ENCODE measurements around the gene RBMXL2. TPM values are rescaled to one million over a fixed set of nuclear protein-coding genes. Genes with fewer than 3 reads are reported as not detected.

Gene RBMXL2
- not detected for total RNA-seq
- polyA plus RNA-seq: under 1 TPM in 1 of 3 donors, not detected in 2; 0.03 TPM

DNA sequence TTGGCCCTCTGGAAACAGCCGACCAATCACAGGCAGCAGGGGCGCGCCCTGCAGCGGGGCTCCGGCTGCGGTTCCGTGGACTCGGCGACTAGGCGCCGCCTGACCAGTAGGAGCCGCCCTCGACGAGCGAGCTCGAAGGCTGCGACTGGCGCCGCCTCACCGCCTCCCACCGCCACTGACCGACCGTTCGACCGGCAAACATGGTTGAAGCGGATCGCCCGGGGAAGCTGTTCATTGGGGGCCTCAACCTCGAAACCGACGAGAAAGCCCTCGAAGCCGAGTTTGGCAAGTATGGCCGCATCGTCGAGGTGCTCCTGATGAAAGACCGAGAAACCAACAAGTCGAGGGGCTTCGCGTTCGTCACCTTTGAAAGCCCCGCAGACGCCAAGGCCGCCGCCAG is at the start of gene RBMXL2:
Gene RBMXL2, plus strand, starts transcription at position 78 of the 400 bp plus-strand sequence. Its CDS starts 123 bp downstream, at position 201.
- no peaks in the 10 kb centered on the region for H3K4me1 ChIP-seq
- TF ChIP-seq, protein P1, sequence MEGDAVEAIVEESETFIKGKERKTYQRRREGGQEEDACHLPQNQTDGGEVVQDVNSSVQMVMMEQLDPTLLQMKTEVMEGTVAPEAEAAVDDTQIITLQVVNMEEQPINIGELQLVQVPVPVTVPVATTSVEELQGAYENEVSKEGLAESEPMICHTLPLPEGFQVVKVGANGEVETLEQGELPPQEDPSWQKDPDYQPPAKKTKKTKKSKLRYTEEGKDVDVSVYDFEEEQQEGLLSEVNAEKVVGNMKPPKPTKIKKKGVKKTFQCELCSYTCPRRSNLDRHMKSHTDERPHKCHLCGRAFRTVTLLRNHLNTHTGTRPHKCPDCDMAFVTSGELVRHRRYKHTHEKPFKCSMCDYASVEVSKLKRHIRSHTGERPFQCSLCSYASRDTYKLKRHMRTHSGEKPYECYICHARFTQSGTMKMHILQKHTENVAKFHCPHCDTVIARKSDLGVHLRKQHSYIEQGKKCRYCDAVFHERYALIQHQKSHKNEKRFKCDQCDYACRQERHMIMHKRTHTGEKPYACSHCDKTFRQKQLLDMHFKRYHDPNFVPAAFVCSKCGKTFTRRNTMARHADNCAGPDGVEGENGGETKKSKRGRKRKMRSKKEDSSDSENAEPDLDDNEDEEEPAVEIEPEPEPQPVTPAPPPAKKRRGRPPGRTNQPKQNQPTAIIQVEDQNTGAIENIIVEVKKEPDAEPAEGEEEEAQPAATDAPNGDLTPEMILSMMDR (IDR thresholded peaks at IDR 0.05): no peak
- TF ChIP-seq EP300 (IDR thresholded peaks at IDR 0.05): no peak
- DNase-seq: no peak
- H3K27me3 ChIP-seq: no peaks in the 10 kb centered on the region
- intact Hi-C loops (cut with DNase I): no loop called here
- no peaks in the 10 kb centered on the region for H3K36me3 ChIP-seq
- 68 to 82% methylated on average over 45 of the region's 45 CpGs for WGBS, 2 donors
- no peaks in the 10 kb centered on the region for H3K9me3 ChIP-seq
- no peak within 1 kb of the TSS for H3K4me3 ChIP-seq
- no peak within 1 kb of the TSS for H3K27ac ChIP-seq

DNA sequence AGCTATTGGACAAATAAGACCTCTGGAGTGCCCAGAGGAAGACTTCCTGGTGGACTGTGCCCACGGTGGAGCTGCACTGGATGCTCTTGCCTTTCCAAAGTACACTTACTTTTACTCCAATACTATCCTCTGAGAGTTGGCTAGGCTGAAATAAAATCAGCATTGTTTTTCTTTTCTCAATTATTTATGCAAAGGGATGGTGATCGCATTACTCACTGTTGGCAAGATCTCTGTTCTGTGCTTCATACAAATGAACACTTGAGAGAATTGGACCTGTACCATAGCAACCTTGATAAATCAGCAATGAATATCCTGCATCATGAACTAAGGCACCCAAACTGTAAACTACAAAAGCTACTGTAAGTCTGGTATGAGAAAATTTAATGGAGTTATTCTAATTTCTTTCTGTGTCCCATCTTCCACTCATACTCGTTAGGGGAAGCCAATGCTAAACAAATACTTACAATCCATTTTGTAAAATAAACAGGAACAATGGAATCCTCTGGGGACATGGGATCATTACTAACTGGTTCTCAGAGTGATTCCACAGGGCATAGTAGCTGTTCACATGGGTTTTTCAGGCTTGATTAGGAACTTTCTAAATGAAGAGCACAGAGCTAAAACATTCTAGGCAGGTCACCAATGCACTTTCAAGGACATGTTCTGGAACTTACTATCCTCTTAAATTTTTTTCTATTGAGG is 42.2 kb upstream of the RBMXL2 start:
- WGBS, 2 donors: 37 to 61% methylated on average over 3 of the region's 3 CpGs
- Histone ChIP-seq H3K27me3 (no peaks in the 10 kb centered on the region), H3K36me3 (no peaks in the 10 kb centered on the region), H3K4me3 (no peak overlapping the region), H3K4me1 (peaks cover 0 to 9% (median 4%) of the 10 kb centered on the region in 4 donors), H3K27ac (no peak overlapping the region), H3K9me3 (no peaks in the 10 kb centered on the region)
- TF ChIP-seq EP300 (IDR thresholded peaks at IDR 0.05) (no peak), POLR2A (IDR thresholded peaks at IDR 0.05) (no peak), POLR2AphosphoS5 (IDR thresholded peaks at IDR 0.05) (no peak)
- TF ChIP-seq, protein P1 (IDR thresholded peaks at IDR 0.05): no peak
- no peak for DNase-seq
- intact Hi-C loops (cut with DNase I): no loop called here

DNA sequence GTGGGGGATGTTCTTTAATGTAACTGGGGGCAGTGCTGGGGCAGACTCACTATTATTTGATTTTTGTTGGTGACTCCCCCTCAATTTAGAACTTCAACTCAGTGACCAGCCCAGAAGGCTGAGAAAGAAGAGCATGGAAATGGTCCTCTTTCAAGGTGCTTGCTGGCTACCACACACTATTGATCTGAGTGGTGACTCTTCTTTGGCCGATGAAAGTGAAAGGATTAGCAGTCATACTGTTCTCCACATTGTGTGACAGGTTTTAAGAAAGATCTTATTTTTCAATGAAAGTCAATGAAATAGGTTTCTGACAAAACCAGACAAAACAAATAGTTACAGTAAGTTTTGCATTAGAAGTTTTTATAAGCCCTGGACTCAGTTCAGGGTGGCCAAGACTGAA is 38.6 kb upstream of the RBMXL2 start:
- no peaks in the 10 kb centered on the region for H3K27me3 ChIP-seq
- H3K27ac ChIP-seq: no peak overlapping the region
- intact Hi-C loops (cut with DNase I): no loop called here
- DNase-seq: no peak
- no peaks in the 10 kb centered on the region for H3K9me3 ChIP-seq
- TF ChIP-seq POLR2A (IDR thresholded peaks at IDR 0.05): no peak
- TF ChIP-seq, protein P1 (IDR thresholded peaks at IDR 0.05): no peak
- TF ChIP-seq EP300 (IDR thresholded peaks at IDR 0.05): no peak
- no peak for TF ChIP-seq POLR2AphosphoS5 (IDR thresholded peaks at IDR 0.05)
- 92 to 97% methylated on average over 1 of the region's 1 CpG for WGBS, 2 donors
- no peak overlapping the region for H3K4me3 ChIP-seq
- no peaks in the 10 kb centered on the region for H3K36me3 ChIP-seq
- H3K4me1 ChIP-seq: peaks cover 0 to 9% (median 4%) of the 10 kb centered on the region in 4 donors

DNA sequence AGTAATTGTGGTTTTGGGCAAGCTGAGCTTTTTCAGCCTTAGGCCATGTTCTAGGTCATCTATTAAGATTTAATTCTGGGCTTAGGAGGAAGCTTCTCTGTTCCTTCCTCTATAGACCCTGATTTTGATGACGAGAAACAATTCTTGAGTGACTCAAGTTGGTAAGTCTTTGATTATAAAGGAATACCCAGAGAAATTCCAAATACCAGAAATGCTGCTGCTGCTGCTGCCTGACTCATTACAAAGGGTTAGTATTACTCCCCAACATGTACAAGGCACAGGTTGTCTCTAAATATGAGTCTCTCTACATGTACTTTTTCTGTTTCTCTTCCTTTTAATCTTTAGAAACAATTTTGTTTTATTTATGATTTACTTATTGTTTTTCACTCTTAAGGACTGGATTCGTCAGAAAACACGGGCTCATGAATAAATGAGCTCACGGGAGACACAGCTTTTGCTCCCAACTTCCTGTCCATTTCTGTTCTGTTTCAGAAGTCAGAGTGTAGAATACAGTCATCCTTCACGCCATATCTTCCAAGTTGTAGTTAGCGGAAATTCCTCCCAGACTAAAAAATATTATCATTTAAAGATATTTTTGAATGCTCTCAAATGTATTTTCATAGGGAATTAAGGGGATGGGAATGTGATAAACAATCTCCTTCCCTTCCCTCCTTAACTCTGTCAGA is 31.8 kb upstream of the RBMXL2 start:
- DNase-seq: no peak
- TF ChIP-seq, protein P1 (IDR thresholded peaks at IDR 0.05): no peak
- TF ChIP-seq POLR2A (IDR thresholded peaks at IDR 0.05) (no peak), POLR2AphosphoS5 (IDR thresholded peaks at IDR 0.05) (no peak), EP300 (IDR thresholded peaks at IDR 0.05) (no peak)
- H3K9me3 ChIP-seq: no peaks in the 10 kb centered on the region
- H3K27me3 ChIP-seq: no peaks in the 10 kb centered on the region
- WGBS, 2 donors: 73 to 82% methylated on average over 6 of the region's 6 CpGs
- intact Hi-C loops (cut with DNase I): no loop called here
- no peaks in the 10 kb centered on the region for H3K36me3 ChIP-seq
- H3K4me3 ChIP-seq: no peak overlapping the region
- H3K27ac ChIP-seq: no peak overlapping the region
- peaks cover 0 to 6% (median 2%) of the 10 kb centered on the region in 4 donors for H3K4me1 ChIP-seq

Measured in sigmoid colon (tissue), 7 donors.